Uterus (tissue), 2 donors: ENCODE data around the gene GRIK4.

ENCODE experiments used
- CTCF ChIP-seq, 4 experiments: fragments of 200-600 bp in 2 of 4; fragments of 450-650 bp in 2 of 4; sonication (generic) in 2 of 4; IDR thresholded peaks; one replicate each; pipeline ENCODE4 v1.5.1; 2016 to 2019; ENCODE audit warnings: antibody characterized with exemption in 4 of 4, mild to moderate bottlenecking in 2 of 4, moderate library complexity in 1 of 4
- POLR2A ChIP-seq, 2 donors: fragments of 450-650 bp; IDR thresholded peaks; one replicate each; pipeline ENCODE4 v1.6.1; 2016; ENCODE audit warnings: antibody characterized with exemption in 2 of 2, mild to moderate bottlenecking in 1 of 2, moderate library complexity in 1 of 2

GRCh38 chr11:120608760-120609211 is 97.2 kb downstream of the GRIK4 start:
- TF ChIP-seq CTCF (IDR thresholded peaks at IDR 0.05) (no peak), POLR2A (IDR thresholded peaks at IDR 0.05) (no peak)
